ENCODE measurements around the gene RAC2.
"Not testable (repeated sequence)": the region's sequence is repeated elsewhere in the genome, so short reads cannot be mapped to it uniquely, and the experiment has no call there.

The RAC2 gene

DNA sequence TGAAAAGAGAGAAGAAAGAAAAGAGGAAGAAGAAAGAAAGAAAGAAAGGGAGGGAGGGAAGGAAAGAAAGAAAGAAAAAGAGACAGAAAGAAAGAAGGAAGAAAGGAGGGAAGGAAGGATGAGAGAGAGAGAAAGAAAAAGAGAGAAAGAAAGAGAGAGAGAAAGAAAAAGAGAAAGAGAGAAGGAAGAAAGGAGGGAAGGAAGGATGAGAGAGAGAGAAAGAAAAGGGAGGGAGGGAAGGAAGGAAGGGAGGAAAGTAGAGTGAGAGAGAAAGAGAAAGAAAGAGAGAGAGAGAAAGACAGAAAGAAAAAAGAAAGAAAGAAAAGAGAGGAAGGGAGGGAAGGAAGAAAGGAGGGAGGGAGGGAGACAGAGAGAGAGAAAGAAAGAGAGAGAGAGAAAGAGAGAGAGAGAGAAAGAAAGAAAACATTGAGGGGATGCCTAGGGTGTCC lies 11.5 kb upstream of the RAC2 start:
- DNase-seq (ENCODE audit: low read depth in 3 of 3), result no peak

DNA sequence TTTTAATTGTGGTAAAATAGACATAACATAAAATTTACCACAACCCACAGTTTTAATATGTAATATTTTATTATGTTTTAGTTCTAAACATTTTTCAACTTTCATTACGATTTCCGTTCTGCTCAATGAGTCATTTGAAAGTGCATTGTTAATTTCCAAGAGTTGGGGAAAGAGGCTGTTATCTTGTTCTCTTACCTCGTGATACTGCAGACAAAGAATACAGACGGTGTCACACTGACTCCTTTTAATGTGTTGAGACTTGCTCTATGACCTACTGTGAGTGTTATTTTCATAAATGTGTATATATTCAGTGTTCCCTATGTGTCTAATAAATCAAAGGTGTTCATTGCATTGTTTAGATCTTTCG lies 10.8 kb upstream of the RAC2 start:
- DNase-seq (ENCODE audit: low read depth in 3 of 3), result no peak

DNA sequence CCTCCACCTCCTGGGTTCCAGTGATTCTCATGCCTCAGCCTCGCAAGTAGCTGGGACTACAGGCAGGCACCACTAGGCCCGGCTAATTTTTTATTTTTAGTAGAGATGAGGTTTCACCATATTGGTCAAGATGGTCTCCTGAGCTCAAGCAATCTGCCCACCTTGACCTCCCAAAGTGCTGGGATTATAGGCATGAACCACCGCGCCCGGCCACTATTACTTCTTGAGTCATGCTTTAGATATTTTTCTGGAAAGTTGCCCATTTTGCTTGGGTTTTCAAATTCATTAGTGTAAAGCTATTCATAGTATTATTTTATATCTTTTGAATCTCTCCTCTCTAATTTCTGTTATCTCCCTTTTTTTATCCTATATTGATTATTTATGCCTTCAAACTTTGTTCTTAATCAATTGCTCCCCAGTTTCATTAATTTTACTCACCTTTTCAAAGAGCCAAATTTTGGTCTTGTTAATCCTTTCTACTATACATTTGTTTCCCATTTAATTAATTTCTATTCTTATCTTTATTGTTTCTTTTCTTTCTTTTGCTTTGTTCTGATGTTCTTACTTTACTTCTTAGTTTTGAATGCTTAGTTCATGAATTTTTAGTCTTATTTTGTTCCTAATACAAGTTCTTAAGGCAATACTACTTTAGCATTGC lies 10.3 kb upstream of the RAC2 start:
- no peak for DNase-seq (ENCODE audit: low read depth in 3 of 3)

DNA sequence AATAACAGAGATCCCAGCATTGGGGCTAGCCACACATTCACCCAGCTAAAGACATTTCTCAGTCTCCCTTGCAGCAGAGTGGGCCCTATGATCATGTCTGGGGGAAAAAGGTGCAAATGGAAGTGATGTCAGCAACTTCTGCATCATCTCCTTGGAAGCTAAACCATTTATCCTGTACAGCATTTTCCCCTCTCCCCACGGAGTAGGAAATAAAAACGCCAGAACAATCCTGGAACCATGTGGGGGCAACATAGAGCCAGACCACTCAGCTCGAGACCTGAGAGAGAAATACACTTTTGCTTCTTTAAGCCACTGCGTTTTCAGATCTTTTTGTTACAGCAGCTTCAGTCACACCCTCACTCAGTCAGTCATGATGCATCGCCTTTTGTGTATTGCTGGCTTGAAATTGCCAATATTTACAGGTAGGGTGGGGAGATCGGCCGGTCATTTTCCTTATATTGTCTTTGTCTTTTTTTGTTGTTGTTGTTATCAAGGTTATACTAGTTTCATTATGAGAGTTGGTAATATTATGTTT lies 9.1 kb upstream of the RAC2 start:
- no peak for DNase-seq (ENCODE audit: low read depth in 3 of 3)

DNA sequence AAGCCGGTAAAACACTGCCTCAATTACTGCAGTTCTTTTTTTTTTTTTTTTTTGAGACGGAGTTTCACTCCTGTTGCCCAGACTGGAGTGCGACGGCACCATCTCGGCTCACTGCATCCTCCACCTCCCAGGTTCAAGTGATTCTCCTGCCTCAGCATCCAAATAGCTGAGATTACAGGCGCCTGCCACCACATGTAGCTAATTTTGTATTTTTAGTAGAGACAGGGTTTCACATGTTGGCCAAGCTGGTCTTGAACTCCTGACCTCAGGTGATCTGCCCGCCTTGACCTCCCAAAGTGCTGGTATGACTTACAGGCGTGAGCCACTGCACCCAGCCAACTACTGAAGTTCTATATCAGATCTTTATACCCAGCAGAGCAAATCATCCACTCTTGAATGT lies 7.8 kb upstream of the RAC2 start:
- DNase-seq (ENCODE audit: low read depth in 3 of 3), result not testable (repeated sequence)

DNA sequence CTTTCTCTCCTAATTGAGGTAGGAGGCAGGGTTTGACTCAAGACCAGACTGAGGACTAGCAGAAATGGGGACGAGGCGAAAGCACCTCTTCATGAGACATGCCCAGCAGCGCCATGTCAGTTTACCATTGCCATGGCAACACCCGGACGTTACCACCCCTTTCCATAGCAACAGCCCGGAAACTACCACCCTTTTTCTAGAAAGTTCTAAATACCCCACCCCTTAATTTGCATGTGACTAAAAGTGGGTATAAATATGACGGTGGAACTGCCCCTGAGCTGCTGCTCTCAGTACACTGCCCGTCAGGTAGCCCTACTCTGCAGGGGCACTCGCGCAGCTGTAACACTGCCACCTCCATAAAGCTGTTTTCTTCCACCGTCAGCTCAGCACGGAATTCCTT lies 5.9 kb upstream of the RAC2 start:
- DNase-seq (ENCODE audit: low read depth in 3 of 3), result no peak

DNA sequence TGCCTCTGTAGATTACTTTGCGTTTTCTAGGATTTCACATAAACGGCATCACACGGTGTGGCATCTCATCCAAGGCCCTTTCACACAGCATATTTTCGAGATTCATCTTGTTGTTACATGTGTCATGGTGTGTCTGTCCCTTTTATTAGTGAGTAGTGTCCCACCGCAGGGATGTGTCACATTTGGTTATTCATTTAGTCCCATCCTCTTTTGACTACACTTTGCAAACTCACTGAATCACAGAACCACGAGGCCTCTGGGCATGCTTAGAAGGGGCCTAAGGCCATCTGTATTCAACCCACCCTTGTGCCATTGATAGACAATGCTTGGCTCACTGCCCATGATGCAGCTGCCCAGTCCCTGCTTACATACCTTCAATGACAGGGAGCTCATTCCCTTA lies 4.2 kb upstream of the RAC2 start:
- no peak for DNase-seq (ENCODE audit: low read depth in 3 of 3)

DNA sequence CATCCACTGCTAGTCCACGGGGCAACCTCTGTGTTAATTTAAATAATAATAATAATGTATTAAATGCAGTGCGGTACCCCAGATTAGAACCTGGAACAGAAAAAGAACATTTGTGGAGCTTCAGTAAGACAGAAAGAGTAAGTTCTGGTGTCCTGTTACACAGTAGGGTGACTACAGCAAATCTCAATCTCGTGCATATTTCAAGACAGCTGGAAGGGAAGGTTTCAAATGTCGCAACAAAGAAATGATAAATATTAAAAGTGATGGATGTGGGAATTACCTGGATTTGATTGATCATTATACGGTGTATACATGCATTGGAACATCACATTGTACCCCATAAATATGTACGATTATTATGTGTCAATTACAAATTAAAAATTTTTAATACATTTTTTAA lies 1.7 kb upstream of the RAC2 start:
- DNase-seq (ENCODE audit: low read depth in 3 of 3), result no peak

DNA sequence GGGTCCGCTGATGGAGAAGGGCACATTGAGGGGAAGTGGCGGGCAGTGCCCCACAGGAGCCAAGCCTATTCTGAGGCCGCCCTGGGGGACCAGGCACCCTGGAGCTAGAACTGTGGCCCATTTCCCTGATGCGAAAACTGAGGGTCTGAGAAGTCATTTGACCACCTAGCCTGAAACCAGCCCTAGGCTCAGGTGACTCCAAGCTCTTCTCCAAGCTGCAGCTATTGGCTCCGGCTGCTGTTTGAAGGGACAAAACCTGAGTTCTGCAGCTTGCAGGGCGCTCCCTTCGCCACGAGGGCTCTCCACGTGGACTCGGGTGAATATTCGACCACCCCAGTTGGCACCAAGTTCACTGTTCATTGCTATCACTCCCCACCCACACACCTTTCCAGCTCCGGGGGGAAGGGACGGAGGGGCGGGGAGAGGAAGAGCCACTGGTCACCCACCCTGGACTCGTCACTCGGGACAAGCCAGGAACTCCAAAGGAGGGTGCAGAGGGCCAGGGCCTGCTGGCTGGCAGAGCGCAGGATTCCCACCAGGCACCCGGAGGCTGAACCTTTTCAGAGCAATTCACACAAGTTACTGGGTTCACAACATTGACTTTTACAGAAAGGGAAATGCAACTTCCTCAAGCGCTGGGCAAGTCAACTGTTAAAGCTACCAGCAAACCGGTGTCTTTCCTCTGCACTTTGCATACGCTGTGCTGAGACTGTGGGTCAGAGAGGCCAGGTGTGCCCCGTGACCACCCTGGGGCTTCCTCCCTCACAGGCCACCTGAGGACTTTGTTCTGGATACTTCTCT lies 1.1 kb upstream of the RAC2 start:
- no peak for DNase-seq (ENCODE audit: low read depth in 3 of 3)

DNA sequence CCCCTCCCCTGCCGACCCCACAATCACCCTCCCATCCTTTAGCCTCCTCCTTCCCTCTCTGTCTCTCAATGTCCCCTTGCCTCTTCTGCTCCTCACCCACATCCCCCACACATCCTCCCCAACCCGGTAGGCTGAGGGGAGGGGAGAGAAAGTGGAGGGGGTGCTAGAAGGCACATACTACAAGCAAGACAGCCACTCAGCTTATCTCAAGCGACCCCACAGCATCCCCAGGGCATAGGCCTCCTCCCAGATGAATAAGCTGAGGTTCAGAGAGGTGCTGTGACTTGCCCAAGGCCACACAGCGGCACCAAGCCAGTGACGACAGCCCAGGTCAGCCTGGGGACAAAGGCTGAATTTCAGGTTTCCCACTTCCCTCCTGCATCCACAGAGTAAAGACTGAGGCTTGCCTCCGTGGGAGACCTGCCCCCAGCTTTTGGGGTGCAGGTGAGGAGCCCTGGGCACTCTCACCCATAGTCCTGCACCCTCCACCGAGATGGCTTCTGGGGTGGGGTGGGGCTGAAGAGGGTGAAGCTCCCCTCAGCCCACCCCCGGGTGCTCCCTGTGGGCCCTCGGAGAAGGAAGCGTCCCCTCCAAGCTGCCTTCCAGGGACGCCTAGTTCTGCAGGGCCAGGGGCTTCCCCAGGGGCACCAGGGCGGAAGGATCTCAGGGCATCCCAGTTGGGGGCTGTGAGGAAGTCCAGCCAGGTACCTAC lies 511 bp downstream of the RAC2 start:
- no peak for DNase-seq (ENCODE audit: low read depth in 3 of 3)

DNA sequence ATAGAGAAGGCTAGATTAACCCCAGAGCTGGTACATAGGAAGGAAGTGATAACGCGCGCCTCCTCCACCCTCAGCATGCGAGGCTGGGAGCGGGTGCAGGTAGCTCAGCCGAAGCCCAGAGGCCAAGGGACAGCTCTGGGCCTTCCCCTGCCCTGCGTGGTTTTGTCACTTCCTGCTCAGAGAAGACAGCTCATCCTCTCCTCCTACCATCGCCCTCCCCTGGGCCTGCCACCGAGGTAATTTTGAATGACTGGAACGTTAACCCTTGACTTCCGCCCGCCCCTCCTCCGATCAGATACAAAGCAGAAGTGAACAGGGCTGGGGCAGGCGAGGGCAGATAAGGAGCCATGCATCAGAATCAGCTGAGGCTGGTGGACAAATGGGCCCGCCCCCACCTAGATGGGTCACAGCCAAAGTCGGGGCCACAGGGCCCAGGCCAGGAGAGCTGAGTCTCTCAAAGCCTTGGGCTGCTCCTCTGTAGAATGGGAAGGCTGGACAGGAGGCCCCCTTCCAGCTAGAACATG lies 1.6 kb downstream of the RAC2 start:
- peak; percentile 80 to 93 (median 84) for DNase-seq (ENCODE audit: low read depth in 3 of 3)

DNA sequence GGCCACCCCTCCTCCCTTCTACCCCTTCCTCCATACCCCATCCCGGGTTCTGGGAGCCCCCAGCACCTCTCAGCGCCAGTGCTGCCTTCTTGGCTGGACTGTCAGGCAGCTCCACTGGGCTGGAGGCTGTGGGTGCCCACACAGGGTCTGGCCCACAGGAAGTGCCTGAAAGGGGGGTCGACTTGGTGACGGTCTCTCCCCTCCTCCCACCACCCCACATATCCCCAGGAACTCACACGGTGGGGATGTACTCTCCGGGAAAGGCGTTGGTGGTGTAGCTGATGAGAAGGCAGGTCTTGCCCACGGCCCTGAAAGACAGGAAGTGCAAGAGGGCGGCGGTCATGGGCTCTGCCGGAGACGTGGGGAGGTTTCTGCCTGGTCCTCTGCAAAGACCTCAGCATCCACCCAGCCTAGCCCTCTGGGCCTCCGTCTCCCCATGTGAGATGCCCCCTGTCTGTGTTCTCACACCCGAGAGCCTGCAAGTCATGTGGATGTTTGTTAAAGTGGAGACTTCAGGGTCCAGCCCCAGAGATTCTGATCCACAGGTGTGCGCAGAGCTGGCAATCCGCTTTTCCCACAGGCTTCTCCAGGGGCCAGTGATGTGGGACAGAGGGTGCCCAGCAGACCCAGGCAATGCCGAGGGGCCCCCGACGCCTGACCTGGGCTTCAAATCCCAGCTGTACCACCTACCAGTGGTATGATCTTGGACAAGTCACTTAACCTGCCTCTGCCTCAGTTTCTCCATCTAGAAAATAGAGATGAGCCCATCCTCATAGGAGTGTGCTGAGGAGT lies 2.5 kb downstream of the RAC2 start:
- peak in 1 of 3 experiments; percentile 54 for DNase-seq (ENCODE audit: low read depth in 3 of 3)

DNA sequence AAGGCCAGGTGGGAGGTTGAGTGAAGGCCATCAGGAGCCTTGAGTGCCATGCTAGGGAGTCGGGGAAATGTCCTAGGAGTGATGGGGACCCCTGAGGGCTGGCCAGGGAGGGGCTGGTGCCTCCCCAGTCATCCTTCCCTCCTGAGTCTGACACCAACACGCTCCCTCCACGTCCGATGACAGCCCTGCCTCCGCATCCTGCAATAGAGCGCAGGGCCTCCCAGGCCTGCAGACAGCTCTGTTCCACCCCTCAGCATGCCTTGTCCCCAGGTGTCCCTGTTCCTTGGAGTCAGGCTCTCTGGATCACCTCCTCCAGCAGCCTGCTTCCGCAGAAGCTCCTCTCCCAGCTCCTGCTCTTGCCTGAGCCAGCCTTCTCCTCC lies 3.1 kb downstream of the RAC2 start:
- no peak for DNase-seq (ENCODE audit: low read depth in 3 of 3)

DNA sequence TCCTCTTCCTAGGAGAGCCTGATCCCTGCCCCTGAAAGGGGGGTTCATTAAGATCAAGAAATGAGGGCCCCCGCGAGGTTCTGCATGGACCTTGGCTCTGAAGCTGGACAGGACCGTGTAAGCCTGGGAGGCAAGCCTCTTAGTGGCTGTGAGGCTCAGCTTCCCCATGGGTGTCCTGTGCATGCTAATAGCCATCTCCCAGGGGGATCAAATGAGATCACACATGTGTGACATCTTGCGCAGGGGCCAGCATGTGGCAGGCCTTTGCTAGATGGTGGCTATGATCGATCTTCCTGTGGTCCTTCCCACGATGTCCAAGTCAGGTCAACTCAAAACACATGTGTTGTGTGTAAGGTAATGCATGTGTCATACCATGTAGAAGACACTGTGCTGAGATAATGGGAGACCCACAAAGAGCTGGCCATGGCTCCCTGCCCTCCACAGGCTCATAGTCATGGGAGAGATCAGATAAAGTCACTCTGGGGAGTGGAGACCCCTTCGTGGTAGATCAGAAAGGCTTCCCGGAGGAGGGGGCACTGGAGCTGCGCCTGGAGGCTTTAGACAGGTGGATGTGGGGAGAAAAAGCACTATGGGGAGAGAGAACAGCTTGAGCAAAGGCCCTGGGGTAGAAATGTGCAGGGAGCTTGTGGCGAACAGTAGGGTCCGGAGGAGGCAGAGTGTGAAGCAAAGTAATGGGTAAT lies 3.7 kb downstream of the RAC2 start:
- peak in 1 of 3 experiments; percentile 5 for DNase-seq (ENCODE audit: low read depth in 3 of 3)

DNA sequence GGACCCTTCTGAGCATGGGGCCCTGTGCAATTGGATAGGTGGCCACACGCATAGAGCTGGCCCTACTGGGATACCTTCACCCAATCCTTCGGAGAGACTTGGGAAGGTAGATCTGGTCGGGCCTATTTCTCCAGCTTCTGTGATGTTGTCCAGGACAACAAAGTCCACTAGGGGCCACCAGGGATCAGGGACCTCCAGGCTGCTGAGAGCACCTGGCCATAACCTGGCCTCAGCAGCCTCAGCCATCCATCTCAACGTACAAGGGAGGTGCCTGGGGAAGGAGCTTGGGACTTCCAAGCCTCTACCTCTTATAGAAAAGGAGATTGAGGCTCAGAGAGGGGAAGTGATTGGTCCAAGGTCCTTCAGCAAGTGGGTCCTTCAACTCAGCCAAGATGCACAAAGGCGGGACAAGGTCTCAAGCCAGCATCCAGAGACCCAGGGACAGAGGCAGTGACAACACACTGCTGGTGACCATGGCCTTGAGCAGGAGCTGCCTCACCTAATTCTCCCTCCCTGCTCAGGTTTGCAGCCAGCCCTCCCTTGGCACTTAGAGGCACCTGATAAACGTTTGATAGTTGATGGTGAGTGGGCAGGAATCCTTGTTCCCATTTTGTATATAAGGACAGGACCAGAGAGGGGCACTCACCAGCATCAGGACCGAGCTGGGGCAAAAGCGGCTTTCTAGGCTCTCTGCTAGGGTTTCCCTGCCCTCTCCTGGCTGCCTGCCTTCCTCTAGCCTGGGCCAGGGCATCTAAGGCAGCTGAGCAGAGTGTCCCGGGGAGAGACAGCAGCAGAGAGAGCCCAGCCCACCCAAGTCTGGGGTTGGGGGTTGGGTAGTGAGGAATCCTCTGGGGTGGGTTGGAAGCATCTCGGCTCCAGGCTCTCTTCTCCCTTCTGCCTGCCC lies 4.5 kb downstream of the RAC2 start:
- DNase-seq (ENCODE audit: low read depth in 3 of 3), result no peak

DNA sequence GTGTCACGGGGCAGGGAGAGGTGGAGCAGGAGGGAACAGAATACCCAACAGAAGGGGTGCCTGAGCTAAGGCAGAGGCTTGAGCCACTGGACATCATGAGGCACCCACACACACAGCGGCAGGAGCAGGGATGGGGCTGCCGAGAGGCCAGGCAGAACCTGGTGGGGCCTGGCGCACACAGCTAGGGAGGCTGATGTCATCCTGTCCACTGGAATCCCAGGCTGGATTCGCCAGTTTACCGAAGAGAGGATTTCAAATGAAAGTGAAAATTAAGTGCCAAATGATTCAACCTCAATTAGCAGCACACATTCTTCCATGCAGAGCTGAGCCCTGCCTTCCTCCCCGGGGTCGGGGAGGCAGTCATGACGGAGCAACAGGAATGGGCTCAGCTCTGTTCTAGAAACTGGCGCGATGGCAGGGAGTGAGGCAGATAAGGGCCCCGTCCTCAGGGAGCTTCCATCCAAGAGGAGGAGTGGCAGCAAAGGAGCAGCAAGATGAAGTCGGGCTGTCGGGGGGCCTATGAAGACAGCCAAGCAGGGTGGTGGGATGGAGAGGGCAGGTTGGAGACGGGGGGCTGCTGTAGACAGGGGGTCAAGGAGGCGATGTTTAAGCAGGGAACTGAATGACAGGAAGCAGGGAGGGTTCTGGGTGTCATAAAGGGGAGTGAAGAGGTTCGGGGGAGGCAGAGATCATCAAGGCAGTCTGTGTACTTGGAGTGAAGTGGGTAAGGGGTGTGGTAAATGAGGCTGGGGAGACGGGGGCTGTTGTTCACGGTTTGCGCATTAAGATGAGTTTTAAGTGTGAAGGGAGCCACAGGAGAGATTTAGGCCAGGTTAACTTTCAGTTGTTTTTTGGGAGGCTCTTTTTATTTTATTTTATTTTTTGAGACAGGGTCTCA lies 6.4 kb downstream of the RAC2 start:
- no peak for DNase-seq (ENCODE audit: low read depth in 3 of 3)

DNA sequence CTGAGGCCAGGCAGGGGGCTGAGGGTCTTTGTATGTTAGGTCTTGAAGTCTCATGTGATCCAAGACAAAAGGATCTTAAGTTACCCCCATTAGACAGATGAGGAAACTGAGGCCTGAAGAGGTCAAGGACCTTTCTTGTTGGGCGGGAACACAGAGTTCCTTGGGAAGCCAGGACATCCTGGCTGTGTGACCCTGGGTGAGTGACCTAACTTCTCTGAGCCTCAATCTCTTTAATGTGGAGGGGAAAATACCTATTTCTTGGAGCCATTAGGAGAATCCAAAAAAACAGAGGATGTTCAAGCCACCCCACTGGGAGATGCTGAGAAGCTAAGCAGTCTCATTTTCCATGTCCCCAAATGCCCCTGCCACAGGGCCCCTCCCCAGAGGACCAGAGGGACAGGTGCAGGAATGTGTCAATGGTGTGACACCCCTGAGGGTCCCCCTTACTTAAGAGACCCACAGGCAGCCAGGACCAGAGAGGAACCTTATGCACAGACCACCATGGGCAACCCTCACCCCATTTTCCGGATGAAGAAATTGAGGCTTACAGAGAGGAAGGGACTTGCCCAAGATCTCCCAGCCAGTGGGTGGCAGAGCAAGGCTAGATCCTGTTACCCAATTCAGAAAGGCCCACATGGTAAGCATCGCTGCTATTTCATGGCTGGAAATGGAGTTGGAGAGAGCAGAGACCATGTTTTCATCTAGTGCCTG lies 8.0 kb downstream of the RAC2 start:
- DNase-seq (ENCODE audit: low read depth in 3 of 3), result no peak
